NT2/D1 (cell line): ENCODE data around the gene CHST5.

Experiments used
- DNase-seq: peaks from one replicate; pipeline ENCODE4 v3.0.0-alpha.2; 2011; ENCODE audit warnings: low read depth, low spot score
- H3K27me3 ChIP-seq: 2 replicates; pipeline ENCODE4 v1.6.0; 2011; ENCODE audit warnings: mild to moderate bottlenecking; ENCODE audit not compliant: insufficient read length, insufficient read depth
- H3K36me3 ChIP-seq: 2 replicates; pipeline ENCODE4 v1.6.1; 2011; ENCODE audit warnings: mild to moderate bottlenecking, low read length, mixed read lengths; ENCODE audit not compliant: insufficient read depth, insufficient read length
- H3K4me1 ChIP-seq: 2 replicates; pipeline ENCODE4 v1.5.1; 2011; ENCODE audit not compliant: insufficient read depth, insufficient read length
- H3K4me3 ChIP-seq: 2 replicates; pipeline ENCODE4 v1.5.1; 2011; ENCODE audit warnings: low read depth; ENCODE audit not compliant: insufficient read length
- H3K9ac ChIP-seq: 2 replicates; pipeline ENCODE4 v1.6.0; 2011; ENCODE audit warnings: low read depth; ENCODE audit not compliant: insufficient read length
- H3K9me3 ChIP-seq: 2 replicates; pipeline ENCODE4 v1.5.1; 2011; ENCODE audit warnings: mild to moderate bottlenecking, low read length; ENCODE audit not compliant: insufficient read depth
- SUZ12 ChIP-seq: IDR thresholded peaks from 2 replicates; pipeline ENCODE4 v1.6.1; 2011; ENCODE audit not compliant: insufficient read length, insufficient read depth; ENCODE audit errors: extremely low read depth
- YY1 ChIP-seq: IDR thresholded peaks from 2 replicates; pipeline ENCODE4 v1.6.1; 2011; ENCODE audit not compliant: insufficient read length, insufficient read depth
- ZNF274 ChIP-seq: IDR thresholded peaks from 2 replicates; pipeline ENCODE4 v1.6.1; 2011; ENCODE audit warnings: mild to moderate bottlenecking, low read depth, low read length

Gene CHST5

GRCh38 chr16:75535211-75535843 lies 581 bp downstream of the CHST5 start:
- peaks cover 4% of the 10 kb centered on the region for H3K4me1 ChIP-seq
- H3K36me3 ChIP-seq, result no peaks in the 10 kb centered on the region
- H3K27me3 ChIP-seq, result no peaks in the 10 kb centered on the region
- H3K9me3 ChIP-seq, result no peaks in the 10 kb centered on the region
- H3K4me3 ChIP-seq, result no peak overlapping the region
- DNase-seq, result no peak
- H3K9ac ChIP-seq, result no peak overlapping the region
- no peak for TF ChIP-seq YY1
- no peak for TF ChIP-seq SUZ12
- TF ChIP-seq ZNF274, result no peak

GRCh38 chr16:75534560-75535205 lies 1.2 kb downstream of the CHST5 start:
- no peak for DNase-seq

GRCh38 chr16:75532791-75533190 lies 3.1 kb downstream of the CHST5 start:
- Histone ChIP-seq H3K4me3 (no peak overlapping the region), H3K9me3 (no peaks in the 10 kb centered on the region), H3K4me1 (peaks cover 4% of the 10 kb centered on the region), H3K27me3 (no peaks in the 10 kb centered on the region), H3K36me3 (no peaks in the 10 kb centered on the region), H3K9ac (no peak overlapping the region)
- TF ChIP-seq ZNF274 (no peak), YY1 (no peak), SUZ12 (no peak)
- DNase-seq, result no peak

More at GRCh38 chr16:75534560-75535205, 1.2 kb downstream of the CHST5 start:
- Histone ChIP-seq H3K4me3 (no peak overlapping the region), H3K4me1 (peaks cover 4% of the 10 kb centered on the region), H3K9me3 (no peaks in the 10 kb centered on the region), H3K9ac (no peak overlapping the region), H3K36me3 (no peaks in the 10 kb centered on the region), H3K27me3 (no peaks in the 10 kb centered on the region)
- no peak for TF ChIP-seq YY1
- no peak for TF ChIP-seq SUZ12
- TF ChIP-seq ZNF274, result no peak

- H3K4me1 ChIP-seq, result peaks cover 4% of the 10 kb centered on the region
- no peaks in the 10 kb centered on the region for H3K36me3 ChIP-seq
- TF ChIP-seq SUZ12 (no peak), YY1 (no peak), ZNF274 (no peak)
- no peak overlapping the region for H3K4me3 ChIP-seq
- H3K9me3 ChIP-seq, result no peaks in the 10 kb centered on the region
- no peak overlapping the region for H3K9ac ChIP-seq
- H3K27me3 ChIP-seq, result no peaks in the 10 kb centered on the region
- no peak for DNase-seq
These were observed 3.7 kb downstream of the CHST5 start for GRCh38 chr16:75532142-75532765.

GRCh38 chr16:75529959-75530358 lies 5.9 kb downstream of the CHST5 start:
- Histone ChIP-seq H3K27me3 (no peaks in the 10 kb centered on the region), H3K9me3 (0 out of 2 replicates have a peak, but pooled peaks cover 4% of the 10 kb centered on the region), H3K9ac (no peak overlapping the region), H3K36me3 (no peaks in the 10 kb centered on the region), H3K4me1 (no peaks in the 10 kb centered on the region), H3K4me3 (no peak overlapping the region)
- TF ChIP-seq YY1 (no peak), SUZ12 (no peak), ZNF274 (no peak)
- no peak for DNase-seq

GRCh38 chr16:75529056-75529905 lies 6.6 kb downstream of the CHST5 start:
- no peak for TF ChIP-seq ZNF274
- no peak for TF ChIP-seq YY1
- no peak for TF ChIP-seq SUZ12
- Histone ChIP-seq H3K27me3 (no peaks in the 10 kb centered on the region), H3K9me3 (0 out of 2 replicates have a peak, but pooled peaks cover 4% of the 10 kb centered on the region), H3K9ac (no peak overlapping the region), H3K4me3 (no peak overlapping the region), H3K36me3 (no peaks in the 10 kb centered on the region), H3K4me1 (no peaks in the 10 kb centered on the region)
- no peak for DNase-seq

GRCh38 chr16:75527825-75528299 lies 8.0 kb downstream of the CHST5 start:
- H3K4me1 ChIP-seq, result no peaks in the 10 kb centered on the region
- no peak overlapping the region for H3K9ac ChIP-seq
- DNase-seq, result no peak
- no peaks in the 10 kb centered on the region for H3K36me3 ChIP-seq
- no peaks in the 10 kb centered on the region for H3K27me3 ChIP-seq
- H3K9me3 ChIP-seq, result 0 out of 2 replicates have a peak, but pooled peaks cover 4% of the 10 kb centered on the region
- TF ChIP-seq YY1 (no peak), ZNF274 (no peak), SUZ12 (no peak)
- H3K4me3 ChIP-seq, result no peak overlapping the region
